ENCODE results near the gene COX6A2. TPM values are rescaled to one million over a fixed set of nuclear protein-coding genes. Genes with fewer than 3 reads are reported as not detected.

Gene COX6A2
- total RNA-seq, 4 donors from 2014 or later = not detected

DNA sequence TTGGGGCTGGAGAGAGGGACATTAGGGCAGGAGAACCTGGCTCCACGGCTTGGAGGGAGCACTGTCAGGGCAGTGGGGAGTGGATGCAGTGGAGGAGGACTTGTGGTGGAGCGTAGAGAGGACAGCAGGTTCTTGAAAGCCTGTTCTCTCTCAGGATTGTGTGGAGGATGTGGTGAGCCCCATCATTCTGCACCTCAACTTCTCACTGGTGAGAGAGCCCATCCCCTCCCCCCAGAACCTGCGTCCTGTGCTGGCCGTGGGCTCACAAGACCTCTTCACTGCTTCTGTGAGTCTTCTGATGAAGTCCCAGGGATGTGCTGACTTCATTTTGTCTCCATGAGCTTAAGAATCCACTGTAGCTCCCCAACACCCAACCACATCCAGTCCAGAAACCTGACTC is 13.5 kb downstream of the COX6A2 start:
- TF ChIP-seq POLR2A (IDR thresholded peaks at IDR 0.05) (no peak), POLR2AphosphoS5 (IDR thresholded peaks at IDR 0.05) (no peak), EP300 (IDR thresholded peaks at IDR 0.05) (no peak), CTCF (IDR thresholded peaks at IDR 0.05) (no peak)
- Histone ChIP-seq H3K27ac (no peak overlapping the region), H3K4me3 (no peak overlapping the region), H3K36me3 (no peaks in the 10 kb centered on the region), H3K4me1 (no peaks in the 10 kb centered on the region), H3K9me3 (peaks cover 0 to 5% (median 0%) of the 10 kb centered on the region in 3 donors), H3K27me3 (peaks cover 38% of the 10 kb centered on the region)
- WGBS, 2 donors (ENCODE audit: low coverage in 1 of 2) = 67 to 80% methylated on average over 1 of the region's 4 CpGs
- ATAC-seq = no peak

DNA sequence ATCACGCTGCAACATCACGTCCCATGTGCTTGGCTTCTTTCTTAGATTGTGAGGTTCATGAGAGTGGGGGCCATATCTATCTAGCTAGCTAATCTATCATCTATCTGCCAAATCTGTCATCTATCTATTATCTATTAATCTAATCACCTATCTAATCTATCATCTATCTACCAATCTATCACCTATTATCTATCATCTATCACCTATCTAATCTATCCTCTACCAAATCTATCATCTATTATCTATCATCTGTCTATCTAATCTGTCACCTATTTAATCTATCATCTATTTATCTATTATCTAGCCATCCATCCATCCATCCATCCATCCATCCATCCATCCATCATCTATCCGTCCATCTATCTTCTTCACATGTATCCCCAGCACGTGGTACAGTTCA is 14.2 kb downstream of the COX6A2 start:
- Histone ChIP-seq H3K4me1 (no peaks in the 10 kb centered on the region), H3K27ac (no peak overlapping the region), H3K36me3 (no peaks in the 10 kb centered on the region), H3K9me3 (peaks cover 0 to 5% (median 0%) of the 10 kb centered on the region in 3 donors), H3K4me3 (no peak overlapping the region), H3K27me3 (peaks cover 43% of the 10 kb centered on the region)
- 67 to 81% methylated on average over 4 of the region's 4 CpGs for WGBS, 2 donors (ENCODE audit: low coverage in 1 of 2)
- TF ChIP-seq CTCF (IDR thresholded peaks at IDR 0.05) = no peak
- TF ChIP-seq EP300 (IDR thresholded peaks at IDR 0.05) = no peak
- no peak for TF ChIP-seq POLR2A (IDR thresholded peaks at IDR 0.05)
- TF ChIP-seq POLR2AphosphoS5 (IDR thresholded peaks at IDR 0.05) = no peak
- no peak for ATAC-seq

- ATAC-seq = no peak
- Histone ChIP-seq H3K4me3 (no peak overlapping the region), H3K9me3 (peaks cover 0 to 5% (median 0%) of the 10 kb centered on the region in 3 donors), H3K27me3 (peaks cover 43% of the 10 kb centered on the region), H3K27ac (no peak overlapping the region), H3K4me1 (no peaks in the 10 kb centered on the region), H3K36me3 (no peaks in the 10 kb centered on the region)
- WGBS, 2 donors (ENCODE audit: low coverage in 1 of 2) = 86 to 93% methylated on average over 3 to 5 of the region's 5 CpGs
- TF ChIP-seq POLR2AphosphoS5 (IDR thresholded peaks at IDR 0.05) = no peak
- TF ChIP-seq POLR2A (IDR thresholded peaks at IDR 0.05) = no peak
- TF ChIP-seq CTCF (IDR thresholded peaks at IDR 0.05) = no peak
- TF ChIP-seq EP300 (IDR thresholded peaks at IDR 0.05) = no peak
Measured at GRCh38 chr16:31413381-31413780, 14.8 kb downstream of the COX6A2 start.

DNA sequence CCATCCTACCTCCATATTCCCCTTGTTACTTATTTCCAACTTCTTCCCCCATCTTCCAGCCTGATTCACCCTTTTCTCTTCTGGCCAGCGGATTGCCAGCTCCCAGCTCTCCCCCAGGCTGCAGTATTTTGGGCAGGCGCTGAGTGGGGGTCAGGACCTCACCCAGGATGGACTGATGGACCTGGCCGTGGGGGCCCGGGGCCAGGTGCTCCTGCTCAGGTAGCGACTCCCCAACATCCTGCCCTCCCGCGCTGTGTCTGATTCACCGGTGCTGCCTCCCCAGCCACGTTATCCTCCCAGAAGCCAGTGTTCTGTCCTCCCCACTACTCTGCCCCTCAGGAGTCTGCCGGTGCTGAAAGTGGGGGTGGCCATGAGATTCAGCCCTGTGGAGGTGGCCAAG is 15.4 kb downstream of the COX6A2 start:
- Histone ChIP-seq H3K4me3 (no peak overlapping the region), H3K9me3 (peaks cover 0 to 5% (median 0%) of the 10 kb centered on the region in 3 donors), H3K27me3 (peaks cover 36% of the 10 kb centered on the region), H3K27ac (no peak overlapping the region), H3K36me3 (no peaks in the 10 kb centered on the region), H3K4me1 (no peaks in the 10 kb centered on the region)
- WGBS, 2 donors (ENCODE audit: low coverage in 1 of 2) = 64% methylated on average over 4 of the region's 10 CpGs; no CpG with 5 or more reads in 1 of the 2 donors
- ATAC-seq = no peak
- TF ChIP-seq EP300 (IDR thresholded peaks at IDR 0.05) (no peak), POLR2AphosphoS5 (IDR thresholded peaks at IDR 0.05) (no peak), CTCF (IDR thresholded peaks at IDR 0.05) (no peak), POLR2A (IDR thresholded peaks at IDR 0.05) (no peak)

GRCh38 chr16:31411024-31411844 is 16.9 kb downstream of the COX6A2 start:
- no peaks in the 10 kb centered on the region for H3K9me3 ChIP-seq
- TF ChIP-seq POLR2A (IDR thresholded peaks at IDR 0.05) (no peak), EP300 (IDR thresholded peaks at IDR 0.05) (no peak), CTCF (IDR thresholded peaks at IDR 0.05) (no peak), POLR2AphosphoS5 (IDR thresholded peaks at IDR 0.05) (no peak)
- peaks cover 26% of the 10 kb centered on the region for H3K27me3 ChIP-seq
- no peak overlapping the region for H3K27ac ChIP-seq
- H3K36me3 ChIP-seq = no peaks in the 10 kb centered on the region
- no peak overlapping the region for H3K4me3 ChIP-seq
- 58% methylated on average over 6 of the region's 22 CpGs; no CpG with 5 or more reads in 1 of the 2 donors for WGBS, 2 donors (ENCODE audit: low coverage in 1 of 2)
- no peaks in the 10 kb centered on the region for H3K4me1 ChIP-seq
- no peak for ATAC-seq

All from gastroesophageal sphincter (tissue), 4 donors.